IMR-90 (cell line): Measurements from ENCODE around the gene LAMA5. TPM values are rescaled to one million over a fixed set of nuclear protein-coding genes. Genes with fewer than 3 reads are reported as not detected.

Experiments
- ATAC-seq: fragments of 200-7000 bp; cut with Tn5 transposase; 2 replicates; pipeline ENCODE4 v1.9.1; 2020; ENCODE audit warnings: low read depth, mild to moderate bottlenecking, moderate library complexity
- BruUV-seq: library from RNA; stranded (reverse); fragments of 400-500 nt; replicated peaks from 2 replicates; lab custom pipeline; 2021; lab: Mats Ljungman, UMichigan
- CTCF ChIA-PET: fragments of 300-600 bp; formaldehyde crosslinking; extraction: SDS; loops from one replicate; lab custom pipeline; 2021; ENCODE audit warnings: antibody characterized with exemption; lab: Yijun Ruan, JAX
- POLR2A ChIA-PET: fragments of 300-600 bp; sonication (Branson Sonifier 250); formaldehyde crosslinking; loops from one replicate; lab custom pipeline; 2022; ENCODE audit warnings: antibody characterized with exemption; ENCODE audit not compliant: unreplicated experiment; lab: Charles Lee
- DNase-seq: peaks from one replicate; pipeline ENCODE4 v3.0.0; 2013
- H2AFZ ChIP-seq: replicated peaks from 2 replicates; pipeline ENCODE3; 2013; ENCODE audit warnings: low read length, mild to moderate bottlenecking; ENCODE audit not compliant: poor library complexity
- H2AK5ac ChIP-seq: 2 replicates; pipeline ENCODE4 v1.6.1; 2013; ENCODE audit warnings: low read depth, low read length, inconsistent platforms
- H2AK9ac ChIP-seq: replicated peaks from 2 replicates; pipeline ENCODE3; 2013; ENCODE audit warnings: mild to moderate bottlenecking, low read depth, low read length, moderate library complexity; ENCODE audit not compliant: poor library complexity
- H2BK120ac ChIP-seq: 2 replicates; pipeline ENCODE4 v1.6.1; 2013; ENCODE audit warnings: low read depth, low read length, inconsistent platforms
- H2BK15ac ChIP-seq: 3 replicates; pipeline ENCODE4 v1.6.1; 2013; ENCODE audit warnings: low read depth, low read length, inconsistent platforms
- H2BK20ac ChIP-seq: 2 replicates; pipeline ENCODE4 v1.6.1; 2013; ENCODE audit warnings: low read depth, mild to moderate bottlenecking, inconsistent platforms, low read length, moderate library complexity
- H2BK5ac ChIP-seq: 2 replicates; pipeline ENCODE4 v1.6.1; 2013; ENCODE audit warnings: mild to moderate bottlenecking, low read depth, low read length, inconsistent platforms; ENCODE audit not compliant: poor library complexity, severe bottlenecking
- H3K14ac ChIP-seq: replicated peaks from 2 replicates; pipeline ENCODE4 v1.6.1; 2013; ENCODE audit warnings: low read depth, low read length, inconsistent platforms
- H3K18ac ChIP-seq: 2 replicates; pipeline ENCODE4 v1.6.1; 2013; ENCODE audit warnings: low read depth, low read length, control low read depth
- H3K23ac ChIP-seq: 2 replicates; pipeline ENCODE4 v1.6.1; 2013; ENCODE audit warnings: low read depth, low read length, inconsistent platforms
- H3K27ac ChIP-seq: 2 replicates; pipeline ENCODE4 v1.5.1; 2013; ENCODE audit warnings: mild to moderate bottlenecking, control low read depth, low read length; ENCODE audit not compliant: insufficient read depth
- H3K27me3 ChIP-seq: 2 replicates; pipeline ENCODE4 v1.6.1; 2013; ENCODE audit warnings: low read length; ENCODE audit not compliant: control insufficient read depth, insufficient read depth
- H3K36me3 ChIP-seq: 2 replicates; pipeline ENCODE4 v1.6.1; 2013; ENCODE audit warnings: low read length, mixed read lengths; ENCODE audit not compliant: control insufficient read depth, insufficient read depth
- H3K4ac ChIP-seq: 2 replicates; pipeline ENCODE4 v1.6.1; 2013; ENCODE audit warnings: low read depth, low read length, inconsistent platforms
- H3K4me1 ChIP-seq: 2 replicates; pipeline ENCODE4 v1.6.1; 2013; ENCODE audit warnings: low read length, mixed read lengths; ENCODE audit not compliant: control insufficient read depth, insufficient read depth
- H3K4me2 ChIP-seq: 2 replicates; pipeline ENCODE4 v1.6.1; 2013; ENCODE audit warnings: low read depth, mild to moderate bottlenecking, control low read depth, low read length, moderate library complexity
- H3K4me3 ChIP-seq: 2 replicates; pipeline ENCODE4 v1.5.1; 2013; ENCODE audit warnings: low read depth, mild to moderate bottlenecking, control low read depth, low read length, moderate library complexity; ENCODE audit not compliant: insufficient read depth
- H3K56ac ChIP-seq: 2 replicates; pipeline ENCODE4 v1.6.1; 2013; ENCODE audit warnings: low read length, inconsistent platforms; ENCODE audit not compliant: insufficient read depth; ENCODE audit errors: extremely low read depth
- H3K79me1 ChIP-seq, 2 experiments: 2 replicates each; pipeline ENCODE4 v1.6.1; 2013; ENCODE audit warnings: low read length in 2 of 2, inconsistent platforms in 1 of 2, low read depth in 1 of 2
- H3K9ac ChIP-seq: 2 replicates; pipeline ENCODE4 v1.6.1; 2013; ENCODE audit warnings: low read depth, low read length, control low read depth
- H3K9me1 ChIP-seq: 2 replicates; pipeline ENCODE4 v1.6.1; 2013; ENCODE audit warnings: low read length, inconsistent platforms; ENCODE audit not compliant: insufficient read depth
- H3K9me3 ChIP-seq: 2 replicates; pipeline ENCODE4 v1.6.1; 2013; ENCODE audit warnings: low read length; ENCODE audit not compliant: control insufficient read depth, insufficient read depth
- H4K20me1 ChIP-seq: 2 replicates; pipeline ENCODE4 v1.6.1; 2013; ENCODE audit warnings: low read length, inconsistent platforms; ENCODE audit not compliant: insufficient read depth
- H4K5ac ChIP-seq: 2 replicates; pipeline ENCODE4 v1.6.1; 2013; ENCODE audit warnings: mild to moderate bottlenecking, low read depth, low read length, control low read depth
- H4K8ac ChIP-seq, 2 experiments: 2 replicates each; pipeline ENCODE4 v1.6.1; 2013; ENCODE audit warnings: low read depth in 2 of 2, low read length in 2 of 2, control low read depth in 1 of 2, inconsistent platforms in 1 of 2
- H4K91ac ChIP-seq: 2 replicates; pipeline ENCODE4 v1.6.1; 2013; ENCODE audit warnings: low read depth, low read length, inconsistent platforms; ENCODE audit not compliant: insufficient read depth
- CHD1 ChIP-seq: IDR thresholded peaks from 2 replicates; pipeline ENCODE4 v1.6.1; 2012; ENCODE audit warnings: low read depth, low read length, improper control_type of control experiment
- MXI1 ChIP-seq: IDR thresholded peaks from 2 replicates; pipeline ENCODE4 v1.6.1; 2012; ENCODE audit warnings: low read depth, mild to moderate bottlenecking, low read length, moderate library complexity, borderline replicate concordance
- WGBS, 2 experiments: methylation state at CpG; one replicate each; pipeline versions ENCODE4 v1.1.5 to v1.1.7; 2013; ENCODE audit warnings: missing lambda C conversion rate in 2 of 2; ENCODE audit not compliant: insufficient read length in 1 of 2; ENCODE audit errors: extremely low coverage in 2 of 2; 5-methylcytosine and 5-hydroxymethylcytosine counted together
- dilution Hi-C: fragments of 300-500 bp; cut with HindIII; formaldehyde crosslinking; loops from one replicate; pipeline ENCODE4 v1.14.3; 2018; ENCODE audit warnings: low sequenced_read_pairs; ENCODE audit not compliant: unreplicated experiment
- in situ Hi-C: fragments of 300-500 bp; cut with MboI; formaldehyde crosslinking; loops from 3 replicates; pipeline ENCODE4 v1.14.3; 2019; ENCODE audit warnings: low sequenced_read_pairs, inconsistent platforms, mixed read lengths
- intact Hi-C: fragments of 100-400 bp; cut with micrococcal nuclease; formaldehyde crosslinking; loops from 2 replicates; pipeline ENCODE4 v1.10.0; 2022
- polyA plus RNA-seq, 3 experiments: library from polyadenylated mRNA; depleted of rRNA; stranded (reverse); fragments of >200 nt; gene quantifications; 2 replicates each; pipeline ENCODE4 v1.2.3, GENCODE V29; 2012; ENCODE audit warnings: low replicate concordance in 1 of 3
- total RNA-seq: library from RNA; depleted of rRNA; stranded (reverse); fragments of >200 nt; gene quantifications from 2 replicates; pipeline ENCODE4 v1.2.3, GENCODE V29; 2012
- TF ChIP-seq, protein P1 (sequence below): fragments of 150-350 bp; IDR thresholded peaks from 2 replicates; pipeline ENCODE4 v1.6.1; 2017; ENCODE audit warnings: mild to moderate bottlenecking, antibody characterized with exemption, low read length, low read depth
- TF ChIP-seq, protein P2 (sequence below): conservative IDR thresholded peaks from 2 replicates; pipeline ENCODE4 v1.5.1; 2012; ENCODE audit warnings: mild to moderate bottlenecking, low read depth, low read length, improper control_type of control experiment

Gene LAMA5
- total and polyA plus RNA-seq, 2 of the 4 experiments (the other 2 are of a cell fraction) = 0.90 to 7.3 TPM

DNA sequence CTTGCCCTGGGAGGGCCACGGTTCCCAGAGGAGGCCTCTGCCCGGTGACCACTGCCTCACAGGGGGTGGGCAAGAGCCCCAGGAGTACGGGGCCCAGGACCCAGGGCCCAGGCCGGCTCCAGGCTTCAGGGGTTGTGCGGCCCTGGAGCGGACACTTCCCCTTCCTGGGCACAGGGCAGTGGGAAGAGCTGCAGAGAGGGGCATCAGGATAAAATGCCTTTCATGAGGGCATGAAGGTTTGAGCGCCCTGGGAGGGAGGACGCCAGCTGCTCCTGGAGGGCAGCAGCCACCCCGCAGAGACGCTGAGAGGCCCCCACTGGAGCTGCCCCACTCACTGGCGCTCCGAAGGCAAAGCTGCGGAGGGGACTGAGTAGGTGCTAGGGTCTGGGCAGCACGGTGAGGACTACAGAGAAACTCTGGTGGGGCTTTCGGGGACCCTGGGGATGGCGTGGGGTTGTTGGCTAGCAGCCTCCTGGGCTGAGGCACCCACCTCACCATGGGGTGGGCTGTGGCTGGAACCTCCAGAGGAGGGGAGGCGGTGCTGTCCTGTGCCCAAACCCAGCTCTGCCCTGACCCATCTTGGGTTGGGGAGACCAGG, 10.4 kb downstream of the LAMA5 start (continued):
- TF ChIP-seq, protein P1, sequence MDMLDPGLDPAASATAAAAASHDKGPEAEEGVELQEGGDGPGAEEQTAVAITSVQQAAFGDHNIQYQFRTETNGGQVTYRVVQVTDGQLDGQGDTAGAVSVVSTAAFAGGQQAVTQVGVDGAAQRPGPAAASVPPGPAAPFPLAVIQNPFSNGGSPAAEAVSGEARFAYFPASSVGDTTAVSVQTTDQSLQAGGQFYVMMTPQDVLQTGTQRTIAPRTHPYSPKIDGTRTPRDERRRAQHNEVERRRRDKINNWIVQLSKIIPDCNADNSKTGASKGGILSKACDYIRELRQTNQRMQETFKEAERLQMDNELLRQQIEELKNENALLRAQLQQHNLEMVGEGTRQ = no peak

DNA sequence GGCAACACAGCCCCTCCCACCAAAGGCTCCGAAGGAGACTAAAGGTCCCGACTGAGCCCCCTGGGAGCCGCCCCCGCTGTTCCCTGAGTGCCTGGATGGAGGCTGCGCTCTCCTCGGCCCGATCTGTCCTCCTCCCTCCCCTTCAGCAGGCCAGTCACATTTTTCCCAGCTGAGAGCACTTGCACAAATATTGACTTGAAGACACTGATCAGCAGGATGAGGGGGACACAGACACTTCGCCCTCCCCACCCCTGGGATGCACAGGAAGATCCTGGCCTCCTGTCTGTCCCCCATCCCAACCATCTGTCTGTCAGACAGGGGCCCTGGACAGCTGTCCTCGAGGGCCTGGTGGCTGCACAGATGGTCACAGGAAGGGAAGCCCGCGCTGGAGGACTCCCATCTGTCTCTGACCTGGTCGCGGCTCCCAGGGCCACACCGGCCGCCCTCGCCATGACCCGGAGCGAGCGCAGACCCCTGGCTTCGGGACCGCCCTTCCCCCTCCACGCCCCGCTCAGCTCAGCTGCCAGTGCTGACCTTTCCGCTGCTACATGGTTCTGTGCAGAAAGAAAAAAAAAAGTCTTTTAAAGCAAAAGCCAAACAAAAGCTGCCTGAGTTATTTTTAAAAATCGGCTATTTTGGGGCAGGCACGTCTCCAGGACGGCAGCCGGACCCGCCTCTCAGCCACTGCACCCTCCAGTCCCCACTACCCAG, 11.1 kb downstream of the LAMA5 start:
- Histone ChIP-seq H3K79me1 (no peaks in the 10 kb centered on the region), H2AFZ (peak overlapping the region; percentile 69), H3K4me2 (peak overlapping the region; percentile 36; the same call in 1 of the 2 replicates), H4K20me1 (no peaks in the 10 kb centered on the region; the same call in 1 of the 2 replicates), H3K23ac (no peak overlapping the region), H3K14ac (peak overlapping the region; percentile 52), H3K9ac (no peak overlapping the region), H3K4me1 (peaks cover 28% of the 10 kb centered on the region), H3K27me3 (no peaks in the 10 kb centered on the region), H2BK120ac (peak overlapping the region; percentile 62), H2BK15ac (no peak overlapping the region; the same call in 2 of the 3 replicates), H2AK9ac (peak overlapping the region; percentile 86), H3K9me3 (no peaks in the 10 kb centered on the region), H3K36me3 (peaks cover 6% of the 10 kb centered on the region; the same call in 1 of the 2 replicates), H4K91ac (no peak overlapping the region), H3K27ac (0 out of 2 replicates have a peak overlapping the region, but pooled peaks have one; percentile 24), H2BK5ac (no peak overlapping the region), H4K5ac (0 out of 2 replicates have a peak overlapping the region, but pooled peaks have one; percentile 33), H3K56ac (no peak overlapping the region), H3K4ac (peak overlapping the region; percentile 61), H3K9me1 (no peaks in the 10 kb centered on the region), H4K8ac (peak overlapping the region in 1 of 2 experiments; percentile 69; a peak in 1 of 4 replicates), H3K18ac (no peak overlapping the region), H2BK20ac (no peak overlapping the region; the same call in 1 of the 2 replicates), H2AK5ac (no peak overlapping the region), H3K4me3 (no peak overlapping the region)
- ATAC-seq (peak; percentile 18), DNase-seq (no peak)
- BruUV-seq = no TSS peak
- intact Hi-C loops (no loop called here), dilution Hi-C loops (no loop called here), in situ Hi-C loops (no loop called here)
- TF ChIP-seq, protein P1 = no peak
- TF ChIP-seq, protein P2, sequence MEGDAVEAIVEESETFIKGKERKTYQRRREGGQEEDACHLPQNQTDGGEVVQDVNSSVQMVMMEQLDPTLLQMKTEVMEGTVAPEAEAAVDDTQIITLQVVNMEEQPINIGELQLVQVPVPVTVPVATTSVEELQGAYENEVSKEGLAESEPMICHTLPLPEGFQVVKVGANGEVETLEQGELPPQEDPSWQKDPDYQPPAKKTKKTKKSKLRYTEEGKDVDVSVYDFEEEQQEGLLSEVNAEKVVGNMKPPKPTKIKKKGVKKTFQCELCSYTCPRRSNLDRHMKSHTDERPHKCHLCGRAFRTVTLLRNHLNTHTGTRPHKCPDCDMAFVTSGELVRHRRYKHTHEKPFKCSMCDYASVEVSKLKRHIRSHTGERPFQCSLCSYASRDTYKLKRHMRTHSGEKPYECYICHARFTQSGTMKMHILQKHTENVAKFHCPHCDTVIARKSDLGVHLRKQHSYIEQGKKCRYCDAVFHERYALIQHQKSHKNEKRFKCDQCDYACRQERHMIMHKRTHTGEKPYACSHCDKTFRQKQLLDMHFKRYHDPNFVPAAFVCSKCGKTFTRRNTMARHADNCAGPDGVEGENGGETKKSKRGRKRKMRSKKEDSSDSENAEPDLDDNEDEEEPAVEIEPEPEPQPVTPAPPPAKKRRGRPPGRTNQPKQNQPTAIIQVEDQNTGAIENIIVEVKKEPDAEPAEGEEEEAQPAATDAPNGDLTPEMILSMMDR = no peak
- TF ChIP-seq CHD1 = no peak
- TF ChIP-seq MXI1 = no peak
- ChIA-PET POLR2A (no interaction called here), CTCF (interaction anchor here (1.3 to 1.4 kb wide), 2 partner anchors 11 to 13 kb away, joined by 4 read pairs; no protein-coding TSS in a partner anchor)
- 20% methylated on average over 5 of the region's 29 CpGs; no CpG with 5 or more reads in 1 of the 2 experiments for WGBS, 2 experiments
